ENCODE data around the gene VAT1. TPM values are rescaled to one million over a fixed set of nuclear protein-coding genes. Genes with fewer than 3 reads are reported as not detected.
"Not testable (repeated sequence)": the region's sequence is repeated elsewhere in the genome, so short reads cannot be mapped to it uniquely, and the experiment has no call there.

Gene VAT1
- total RNA-seq, 1 donor from 2014 or later = 83.5 TPM

DNA sequence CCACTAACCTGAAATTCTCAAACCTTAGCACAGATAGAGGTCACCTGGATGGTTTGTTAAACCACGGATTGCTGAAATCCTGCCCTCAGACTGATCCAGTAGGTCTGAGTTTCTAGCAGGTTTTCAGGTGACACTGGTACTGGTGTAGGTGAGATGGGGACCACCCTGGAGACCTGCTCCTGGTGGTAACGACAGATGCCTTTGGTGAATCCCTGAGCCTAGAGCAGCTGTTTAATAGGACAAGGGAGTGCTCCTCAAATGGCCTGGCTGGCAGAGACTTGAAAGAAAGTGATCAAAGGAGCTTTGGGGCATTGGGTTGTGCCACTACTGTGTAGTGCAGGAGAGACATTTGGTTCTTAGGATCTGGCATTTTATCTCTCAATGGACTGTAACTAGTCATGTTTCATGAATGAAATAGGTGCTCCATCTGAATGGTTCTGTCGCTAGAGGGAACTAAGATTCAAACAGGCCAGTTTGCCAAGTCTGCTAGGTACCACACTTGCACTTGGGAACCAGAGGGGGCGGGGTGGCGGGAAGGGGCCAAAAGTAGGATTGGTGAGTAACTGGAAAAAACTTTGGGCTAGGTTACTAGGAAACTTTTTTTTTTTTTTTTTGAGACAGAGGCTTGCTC, 18.5 kb downstream of the VAT1 start:
- peak; percentile 38 for ATAC-seq

DNA sequence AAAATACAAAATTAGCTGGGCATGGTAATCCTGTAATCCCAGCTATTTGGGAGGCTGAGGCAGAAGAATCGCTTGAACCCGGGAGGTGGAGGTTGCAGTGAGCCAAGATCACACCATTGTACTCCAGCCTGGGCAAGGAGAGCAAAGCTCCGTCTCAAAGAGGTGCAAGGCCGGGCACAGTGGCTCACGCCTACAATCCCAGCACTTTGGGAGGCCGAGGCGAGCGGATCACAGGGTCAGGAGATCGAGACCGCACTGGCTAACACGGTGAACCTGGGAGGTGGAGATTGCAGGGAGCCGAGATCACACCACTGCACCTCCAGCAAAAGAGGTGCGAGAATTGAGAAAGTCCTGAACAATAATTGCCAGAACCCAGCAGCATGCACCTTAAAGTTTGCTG, 21.3 kb downstream of the VAT1 start:
- ATAC-seq = not testable (repeated sequence)

DNA sequence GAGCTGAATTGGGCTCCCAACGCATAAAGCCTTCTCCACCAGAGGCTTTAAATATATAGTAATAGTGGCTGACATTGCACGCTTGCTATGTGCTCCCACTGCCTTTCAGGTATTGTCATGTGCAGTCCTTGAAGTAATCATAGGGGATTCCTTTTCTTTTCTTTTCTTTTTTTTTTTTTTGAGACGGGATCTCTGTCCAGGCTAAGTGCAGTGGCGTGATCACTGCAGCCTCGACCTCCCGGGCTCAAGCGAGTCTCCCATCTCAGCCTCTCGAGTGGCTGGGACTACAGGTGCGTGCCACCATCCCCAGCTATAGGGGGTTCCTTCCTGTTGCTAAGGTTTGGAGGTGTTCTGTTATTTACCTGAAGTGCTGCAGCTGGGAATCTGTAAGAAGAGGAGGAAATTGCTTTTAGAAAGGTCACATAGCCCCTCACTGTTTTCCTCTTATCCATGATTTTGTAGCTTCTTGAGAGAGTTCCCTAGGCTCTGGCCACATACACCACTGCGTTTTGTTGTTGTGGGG, 23.1 kb downstream of the VAT1 start:
- no peak for ATAC-seq

DNA sequence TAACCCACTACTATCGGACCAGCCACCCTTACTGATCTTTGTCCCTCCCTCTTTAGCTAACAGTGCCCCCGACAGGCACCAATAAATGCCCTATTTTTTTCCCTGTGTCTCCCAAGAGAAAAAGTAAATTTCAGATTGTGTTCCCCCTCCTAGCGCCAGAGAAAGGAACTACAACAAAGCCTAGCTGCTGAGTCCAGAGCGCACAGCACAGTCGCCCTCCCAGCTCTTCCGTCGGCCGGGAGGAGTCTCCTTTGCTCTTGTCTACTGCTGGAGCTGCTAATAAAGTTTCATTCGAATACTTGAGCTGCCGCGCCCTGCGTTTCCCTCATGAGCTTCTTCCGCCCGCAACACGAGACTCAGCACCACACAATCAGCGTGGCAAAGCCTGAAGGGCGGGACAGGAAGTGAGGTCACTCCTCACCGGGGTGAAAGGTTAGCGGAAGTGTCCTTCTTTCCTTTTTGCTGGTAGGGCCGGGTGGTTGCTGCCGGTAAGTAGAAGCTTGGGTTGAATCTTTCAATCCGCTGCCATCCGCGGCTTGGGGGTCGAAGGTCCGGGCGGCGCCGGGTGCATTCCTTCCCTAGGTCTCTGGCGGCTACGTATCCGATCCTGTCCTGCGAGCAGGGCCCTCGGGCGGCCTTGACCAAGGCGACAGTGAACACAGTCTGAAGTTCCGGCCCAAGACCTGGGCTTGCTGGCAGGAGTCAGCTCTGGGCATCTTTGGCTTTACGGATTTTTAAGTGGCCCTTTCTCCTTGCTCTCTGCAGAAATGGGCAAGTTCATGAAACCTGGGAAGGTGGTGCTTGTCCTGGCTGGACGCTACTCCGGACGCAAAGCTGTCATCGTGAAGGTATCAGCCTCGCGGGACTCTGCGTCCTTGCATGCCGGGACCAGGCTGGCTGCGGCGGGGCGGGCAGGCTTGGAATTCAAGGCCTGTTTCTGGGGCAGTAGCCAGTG, 23.9 kb downstream of the VAT1 start, which contains the start of gene RPL27:
TSS of gene RPL27 (plus strand) at position 436 of the 955 bp plus-strand sequence. CDS start at position 768, 332 bp downstream.
- ATAC-seq = peak; percentile 96

DNA sequence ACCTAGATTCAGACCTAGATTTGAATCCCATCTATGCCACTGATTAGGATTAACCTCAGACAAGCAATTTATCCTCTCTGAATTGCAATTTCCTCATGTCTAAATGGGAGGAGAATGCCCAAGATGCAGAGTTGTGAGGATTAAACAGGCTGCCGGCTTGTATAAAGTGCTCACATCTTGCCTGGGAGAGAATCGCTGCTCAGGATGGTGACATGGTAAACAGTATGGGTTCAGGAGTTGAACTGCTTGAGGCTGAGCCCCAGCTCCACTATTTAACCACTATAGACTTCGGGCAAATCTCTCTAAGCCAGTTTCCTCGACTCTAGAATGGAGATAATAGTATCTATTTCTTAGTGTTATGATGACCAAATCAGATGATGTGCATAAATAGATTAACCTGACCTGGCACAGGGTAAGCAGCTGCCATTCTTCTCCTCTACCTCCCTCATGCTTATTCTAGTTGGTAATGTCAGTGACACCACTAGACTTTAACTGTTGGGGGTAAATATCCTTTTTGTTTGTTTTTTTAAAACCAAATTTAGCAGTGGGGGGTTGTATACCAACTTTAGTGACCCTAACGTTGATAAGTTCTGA, 24.7 kb downstream of the VAT1 start:
- peak; percentile 2 for ATAC-seq

DNA sequence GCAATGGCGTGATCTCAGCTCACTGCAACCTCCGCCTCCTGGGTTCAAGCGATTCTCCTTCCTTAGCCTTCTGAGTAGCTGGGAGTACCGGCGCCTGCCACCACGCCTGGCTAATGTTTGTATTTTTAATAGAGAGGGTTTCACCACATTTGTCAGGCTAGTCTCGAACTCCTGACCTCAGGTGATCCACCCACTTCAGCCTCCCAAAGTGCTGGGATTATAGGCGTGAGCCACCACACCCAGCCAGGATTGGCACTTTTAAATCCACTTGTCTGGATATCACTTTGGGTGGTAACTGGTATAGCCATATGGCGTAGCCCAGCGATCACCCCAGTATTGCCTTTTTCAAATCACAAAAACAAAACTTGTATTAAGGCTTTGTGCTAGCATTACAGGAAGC, 28.3 kb downstream of the VAT1 start:
- not testable (repeated sequence) for ATAC-seq

DNA sequence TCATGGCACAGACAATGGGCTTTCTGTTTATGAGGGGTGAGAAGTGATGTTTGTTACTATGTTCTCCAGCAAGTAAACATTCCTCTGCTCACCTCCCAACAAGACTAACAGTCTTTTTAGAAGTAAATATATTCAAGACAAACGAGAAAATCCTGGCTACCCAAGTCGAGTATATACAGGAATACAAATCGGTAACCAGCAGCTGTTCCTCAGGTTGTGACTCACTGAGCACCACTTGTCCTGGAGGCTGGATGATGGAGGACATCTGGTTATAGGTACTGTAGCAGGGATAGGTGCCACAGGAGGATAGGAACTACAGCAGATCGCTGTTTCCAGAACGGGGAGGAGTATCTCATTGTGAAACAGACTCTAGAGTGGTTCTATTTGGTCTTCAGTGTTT, 29.3 kb downstream of the VAT1 start:
- ATAC-seq = no peak

DNA sequence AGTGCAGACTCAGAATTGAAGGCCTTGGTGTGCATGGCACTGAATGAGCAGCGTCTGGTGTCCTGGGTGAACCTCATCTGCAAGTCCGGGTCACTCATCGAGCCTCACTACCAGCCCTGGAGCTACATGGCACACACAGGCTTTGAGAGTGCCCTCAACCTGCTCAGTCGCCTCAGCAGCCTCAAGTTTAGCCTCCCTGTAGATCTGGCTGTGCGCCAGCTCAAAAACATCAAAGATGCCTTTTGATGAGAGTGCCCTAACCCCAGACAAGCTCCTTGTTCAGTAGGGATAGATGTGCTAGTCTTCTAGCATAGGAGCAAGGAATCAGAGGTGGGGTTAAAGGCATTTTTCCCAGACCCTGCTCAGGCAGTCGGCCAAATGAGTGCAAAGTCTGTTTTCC, 30.7 kb downstream of the VAT1 start:
- ATAC-seq = no peak

DNA sequence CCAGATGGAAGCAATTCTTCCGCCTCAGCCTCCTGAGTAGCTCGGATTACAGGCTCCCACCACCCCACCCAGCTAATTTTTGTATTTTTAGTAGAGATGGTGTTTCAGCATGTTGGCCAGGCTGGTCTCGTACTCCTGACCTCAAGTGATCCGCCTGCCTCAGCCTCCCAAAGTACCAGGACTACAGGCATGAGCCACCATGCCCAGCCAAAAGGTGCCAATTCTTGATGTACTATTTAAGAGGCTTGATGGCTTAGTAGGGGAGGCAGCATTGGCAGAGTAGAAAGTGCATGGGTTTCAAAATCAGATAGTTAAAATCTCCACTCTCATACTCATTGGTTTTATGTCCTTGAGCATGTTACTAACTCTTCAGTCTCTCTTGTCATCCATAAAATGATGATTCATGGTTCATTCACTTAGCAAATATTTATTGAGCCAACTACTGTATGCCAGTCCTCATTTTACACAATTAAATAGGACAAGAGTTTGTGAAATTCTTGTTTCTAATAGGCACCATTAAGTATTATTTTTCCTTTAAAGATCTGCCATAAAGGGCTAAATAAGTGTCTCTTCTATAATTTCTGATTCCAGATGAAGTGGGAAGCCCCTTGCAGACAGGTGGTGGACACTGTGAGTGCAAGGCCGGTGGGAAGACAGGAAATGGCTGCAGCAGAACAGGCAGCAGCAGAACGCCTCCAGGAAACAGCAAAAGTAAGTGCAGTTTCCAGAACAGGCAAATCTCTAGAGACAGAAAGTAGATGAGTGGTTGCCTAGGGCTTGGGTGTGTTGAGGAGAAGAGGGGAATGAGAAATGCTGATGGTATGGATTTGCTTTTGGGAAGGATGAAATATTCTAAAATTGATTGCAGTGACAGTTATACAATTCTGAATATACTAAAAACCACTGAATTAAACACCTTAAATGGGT, 32.2 kb downstream of the VAT1 start:
- ATAC-seq = peak; percentile 57

DNA sequence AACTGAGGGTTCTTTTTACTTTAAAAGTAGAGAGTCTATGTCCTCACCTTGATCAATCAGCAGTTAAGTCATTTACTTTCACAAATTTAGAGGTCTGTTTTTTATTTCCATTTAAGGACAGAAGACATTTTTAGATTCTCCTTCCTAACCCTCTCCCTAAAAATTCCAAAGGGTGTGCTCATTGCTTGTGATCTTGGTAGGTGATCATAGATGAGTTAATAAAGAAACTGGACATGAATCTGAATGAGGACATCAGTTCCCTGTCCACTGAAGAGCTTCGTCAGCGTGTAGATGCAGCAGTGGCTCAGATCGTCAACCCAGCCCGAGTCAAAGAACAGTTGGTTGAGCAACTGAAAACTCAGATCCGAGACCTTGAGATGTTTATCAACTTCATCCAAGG, 33.0 kb downstream of the VAT1 start:
- ATAC-seq = no peak

DNA sequence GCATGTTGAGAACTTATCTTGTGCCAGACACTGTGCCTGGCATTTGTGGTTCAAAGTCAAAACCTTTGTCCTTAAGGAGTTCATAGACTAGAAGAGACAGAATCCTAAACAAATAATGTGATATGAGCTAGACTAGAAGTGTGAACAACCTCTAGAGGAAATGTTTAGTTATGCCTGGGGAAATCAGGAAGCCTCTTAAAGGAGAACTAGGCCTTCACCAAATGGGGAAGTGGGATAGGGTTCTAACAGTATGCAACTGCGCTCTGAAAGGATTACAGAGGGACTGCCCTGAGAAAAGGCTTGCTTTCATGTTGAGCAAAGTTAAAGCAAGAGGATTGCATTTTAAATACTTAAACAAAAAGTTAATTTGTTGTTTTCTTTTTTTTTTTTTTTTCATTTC, 37.0 kb downstream of the VAT1 start:
- ATAC-seq = no peak

DNA sequence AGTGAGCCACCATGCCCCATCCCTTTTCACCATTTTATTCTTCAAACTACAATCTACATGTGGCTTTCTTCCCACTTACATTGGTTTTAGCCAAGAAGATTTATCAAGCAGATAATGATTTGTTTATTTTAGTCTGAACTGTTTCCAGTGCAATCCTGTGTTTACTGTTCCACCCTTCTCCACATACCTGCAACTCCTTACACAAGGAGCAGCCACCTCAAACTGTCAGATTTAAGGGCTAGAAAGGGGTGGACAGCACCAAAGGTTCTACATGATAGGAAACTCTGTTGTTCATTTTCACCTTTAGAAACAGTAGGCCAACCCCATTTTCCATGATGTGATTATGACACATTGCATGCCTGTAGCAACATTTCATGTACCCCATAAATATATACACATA, 39.9 kb downstream of the VAT1 start:
- ATAC-seq = no peak

DNA sequence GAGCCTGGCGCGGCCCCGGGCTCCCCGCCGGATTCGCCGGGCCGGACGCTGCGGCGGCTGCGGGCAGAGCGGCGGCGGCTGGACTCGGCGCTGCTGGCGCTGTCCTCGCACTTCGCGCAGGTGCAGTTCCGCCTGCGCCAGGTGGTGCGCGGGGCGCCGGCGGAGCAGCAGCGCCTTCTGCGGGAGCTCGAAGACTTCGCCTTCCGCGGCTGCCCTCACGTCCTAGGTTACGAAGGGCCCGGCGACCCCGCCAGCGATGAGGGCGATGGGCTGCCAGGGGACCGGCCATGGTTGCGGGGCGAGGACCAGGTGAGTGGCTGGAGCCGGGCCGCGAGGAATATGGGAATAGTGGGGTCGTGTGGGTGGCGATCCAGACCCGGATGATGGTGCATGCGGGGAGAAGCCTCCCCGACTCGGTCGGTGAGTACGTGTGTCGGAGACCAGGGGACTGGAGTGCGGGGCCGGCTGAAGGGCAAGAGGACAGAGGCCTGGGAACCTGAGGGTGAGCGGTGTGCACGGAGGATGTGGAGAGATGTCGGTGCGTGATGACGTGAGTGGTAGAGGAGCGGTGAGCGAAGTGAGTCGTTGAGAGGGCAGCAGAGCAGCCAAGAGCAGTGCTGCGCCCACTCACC, 41.3 kb downstream of the VAT1 start:
- ATAC-seq = peak; percentile 79

DNA sequence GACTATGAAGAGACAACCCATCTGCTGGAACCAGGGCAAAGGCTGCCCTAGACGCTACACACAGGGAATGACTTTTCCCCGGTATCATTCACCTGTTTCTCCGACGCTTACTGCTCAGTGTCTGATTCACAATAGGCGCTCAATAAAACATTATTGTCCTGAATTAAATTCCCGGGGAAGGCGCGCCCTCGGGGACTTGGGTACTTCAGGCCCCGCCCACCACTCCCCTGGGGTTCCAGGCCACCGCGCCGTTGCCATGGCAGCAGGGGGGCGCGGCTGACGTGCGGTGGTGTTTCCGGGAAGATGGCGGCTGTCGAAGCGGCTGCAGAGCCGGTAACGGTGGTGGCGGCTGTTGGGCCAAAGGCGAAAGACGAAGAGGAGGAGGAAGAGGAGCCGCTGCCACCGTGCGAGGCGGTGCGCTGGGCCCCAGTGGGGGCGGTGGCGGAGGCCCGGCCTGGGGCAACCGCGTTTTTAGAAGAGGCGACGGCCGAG, 41.9 kb downstream of the VAT1 start, which contains the start of gene RUNDC1:
TSS of gene RUNDC1 (plus strand) at position 292 of the 492 bp plus-strand sequence. CDS start at position 304, 12 bp downstream.
- ATAC-seq = peak; percentile 89

DNA sequence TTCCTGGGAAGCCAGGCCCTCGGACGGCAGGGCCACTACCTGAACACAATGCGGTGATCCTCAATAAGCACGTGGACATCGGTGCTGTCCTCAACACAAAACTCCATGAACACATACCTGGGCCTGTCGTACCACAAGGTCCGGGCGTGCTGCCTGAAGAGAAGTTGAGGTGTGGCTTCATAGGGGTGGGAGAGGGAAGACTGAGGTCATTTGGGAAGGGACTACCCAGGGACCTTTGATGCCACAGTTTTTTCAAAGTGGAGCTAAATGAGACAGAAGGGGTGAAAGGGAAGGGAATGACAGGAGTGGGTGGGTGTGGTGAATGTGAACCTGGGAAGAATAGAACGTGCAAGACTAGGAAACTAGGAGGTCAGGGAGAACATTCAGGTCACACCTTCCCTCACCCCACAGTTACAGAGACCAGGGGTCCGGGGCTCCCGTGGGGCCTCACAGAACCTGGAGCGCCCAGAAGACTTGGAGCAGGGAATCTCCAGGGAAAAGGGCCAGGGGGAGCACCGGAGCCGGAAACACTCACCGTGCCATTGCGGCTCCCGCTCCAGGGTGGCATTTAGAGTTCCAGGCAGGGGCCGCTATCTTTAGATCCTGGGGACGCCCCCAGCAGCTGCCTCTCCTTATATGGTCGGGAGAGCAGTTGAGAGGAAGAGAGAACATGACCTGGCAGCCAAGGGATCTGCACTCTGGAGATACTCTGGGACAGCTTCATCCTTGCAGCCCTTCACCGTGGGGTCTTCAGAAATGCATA, 42.5 kb downstream of the VAT1 start, which contains the start of gene PTGES3L:
TSS of gene PTGES3L (minus strand) at position 570 of the 763 bp plus-strand sequence. CDS start at position 543, 27 bp downstream.
- ATAC-seq = peak; percentile 26

DNA sequence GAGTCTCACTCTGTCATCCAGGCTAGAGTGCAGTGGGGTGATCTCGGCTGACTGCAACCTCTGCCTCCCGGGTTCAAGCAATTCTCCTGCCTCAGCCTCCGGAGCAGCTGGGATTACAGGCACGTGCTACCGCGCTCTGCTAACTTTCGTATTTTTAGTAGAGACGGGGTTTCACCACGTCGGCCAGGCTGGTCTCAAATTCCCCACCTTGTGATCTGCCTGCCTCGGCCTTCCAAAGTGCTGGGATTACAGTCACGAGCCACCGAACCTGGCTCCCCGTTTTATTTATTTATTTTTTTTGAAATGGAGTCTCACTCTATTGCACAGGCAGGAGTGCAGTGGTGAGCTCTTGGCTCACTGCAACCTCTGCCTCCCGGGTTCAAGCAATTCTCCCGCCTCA, 46.5 kb downstream of the VAT1 start:
- ATAC-seq = not testable (repeated sequence)

DNA sequence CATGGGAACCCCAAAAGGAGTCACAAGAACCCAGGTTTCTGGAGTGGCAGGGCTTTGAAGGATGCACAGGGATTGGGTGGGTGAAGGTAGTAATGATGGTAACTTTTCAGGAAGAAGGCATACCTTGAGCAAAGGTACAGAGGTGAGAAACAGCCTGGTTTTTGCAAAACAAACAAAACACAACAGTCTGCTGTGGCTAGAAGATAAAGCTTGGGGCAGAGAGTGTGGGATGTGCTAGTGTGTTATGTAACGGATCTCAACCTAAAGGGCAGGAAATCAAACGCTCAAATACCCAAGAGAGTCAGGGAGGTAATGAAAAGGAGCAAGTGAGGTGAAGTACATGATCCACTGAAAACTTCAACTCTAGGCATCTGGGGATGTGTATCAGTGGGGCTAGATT, 46.9 kb downstream of the VAT1 start:
- no peak for ATAC-seq

DNA sequence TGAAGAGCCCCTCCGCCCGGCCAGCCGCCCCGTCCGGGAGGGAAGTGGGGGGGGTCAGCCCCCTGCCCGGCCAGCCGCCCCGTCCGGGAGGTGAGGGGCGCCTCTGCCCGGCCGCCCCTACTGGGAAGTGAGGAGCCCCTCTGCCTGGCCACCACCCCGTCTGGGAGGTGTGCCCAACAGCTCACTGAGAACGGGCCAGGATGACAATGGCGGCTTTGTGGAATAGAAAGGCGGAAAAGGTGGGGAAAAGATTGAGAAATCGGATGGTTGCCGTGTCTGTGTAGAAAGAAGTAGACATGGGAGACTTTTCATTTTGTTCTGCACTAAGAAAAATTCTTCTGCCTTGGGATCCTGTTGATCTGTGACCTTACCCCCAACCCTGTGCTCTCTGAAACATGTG, 48.9 kb downstream of the VAT1 start:
- not testable (repeated sequence) for ATAC-seq

DNA sequence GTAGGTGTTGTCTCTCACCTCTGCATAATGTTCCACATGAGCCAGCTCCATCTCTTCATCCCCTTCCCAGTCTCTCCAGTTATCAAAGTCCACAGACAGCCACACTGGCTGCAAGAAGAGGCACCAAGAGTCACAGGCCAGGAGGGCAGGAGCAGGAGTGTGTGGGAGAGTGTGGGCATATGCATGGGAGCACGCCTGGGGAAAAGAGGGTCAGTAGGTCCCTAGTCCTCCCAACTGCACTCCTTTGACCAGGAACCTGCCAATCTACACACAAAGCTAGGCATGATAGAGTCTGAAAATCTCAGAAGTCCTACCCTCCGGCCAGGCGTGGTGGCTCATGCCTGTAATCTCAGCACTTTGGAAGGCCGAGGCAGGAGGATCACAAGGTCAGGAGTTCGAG, 50.6 kb downstream of the VAT1 start:
- peak; percentile 39 for ATAC-seq

DNA sequence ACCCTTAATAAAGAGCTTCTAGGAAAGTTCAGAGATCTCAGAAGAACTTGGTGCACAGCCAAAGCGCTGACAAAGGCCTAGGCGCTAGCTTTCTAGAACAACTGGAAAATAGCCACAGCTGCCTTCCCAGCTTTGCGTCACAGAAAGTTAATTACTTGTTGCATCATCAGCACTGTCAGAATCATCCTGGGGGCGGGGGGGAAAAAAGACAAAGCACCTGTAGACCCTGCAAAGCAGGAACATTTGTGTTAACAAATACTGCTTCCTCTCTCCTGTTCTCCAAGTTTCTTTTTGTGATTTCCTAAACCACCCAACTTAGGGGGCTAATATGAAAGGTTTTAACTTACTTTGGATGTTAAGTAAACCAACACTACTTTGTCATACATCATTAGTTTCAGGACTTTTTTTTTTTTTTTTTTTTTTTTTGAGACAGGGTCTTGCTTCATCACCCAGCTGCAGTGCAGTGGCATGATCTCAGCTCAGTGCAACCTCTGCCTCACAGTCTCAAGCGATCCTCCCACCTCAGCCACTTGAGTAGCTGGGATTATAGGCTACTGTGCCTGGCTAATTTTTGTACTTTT, 53.1 kb downstream of the VAT1 start:
- ATAC-seq = no peak
